Activated CD8-positive, alpha-beta memory T cell treated with anti-CD3 and anti-CD28 coated beads, Interleukin-2, amount 50 U/mL, for 1 hour (primary cell): ENCODE data around the gene BGLAP.

Source experiments
- DNase-seq: peaks from one replicate; pipeline ENCODE4 v3.0.0-alpha.2; 2020; ENCODE audit errors: extremely low read depth

Gene BGLAP

GRCh38 chr1:156291226-156292061, 49.5 kb downstream of the BGLAP start:
- no peak for DNase-seq
